Activated naive CD8-positive, alpha-beta T cell treated with anti-CD3 and anti-CD28 coated beads, Interleukin-2, amount 50 U/mL, for 24 hours (primary cell): ENCODE data around the gene HOXB4.

Source experiments
- ATAC-seq: fragments of 150-1000 bp; cut with Tn5 transposase; one replicate; pipeline ENCODE4 v1.10.0; 2021
- DNase-seq: peaks from one replicate; pipeline ENCODE4 v3.0.0; 2021
- H3K27ac Mint-ChIP-seq: one replicate; pipeline ENCODE4 v1.8.0; 2021; ENCODE audit warnings: mild to moderate bottlenecking, mixed read lengths
- H3K27me3 Mint-ChIP-seq: one replicate; pipeline ENCODE4 v1.8.0; 2021; ENCODE audit warnings: mixed read lengths
- H3K36me3 Mint-ChIP-seq: one replicate; pipeline ENCODE4 v1.8.0; 2021; ENCODE audit warnings: low read depth, mixed read lengths
- H3K4me1 Mint-ChIP-seq: one replicate; pipeline ENCODE4 v1.8.0; 2021; ENCODE audit warnings: mixed read lengths
- H3K4me3 Mint-ChIP-seq: one replicate; pipeline ENCODE4 v1.8.0; 2021; ENCODE audit warnings: mild to moderate bottlenecking, moderate library complexity, mixed read lengths
- H3K9me3 Mint-ChIP-seq: one replicate; pipeline ENCODE4 v1.8.0; 2021; ENCODE audit warnings: mixed read lengths

HOXB4 gene

DNA sequence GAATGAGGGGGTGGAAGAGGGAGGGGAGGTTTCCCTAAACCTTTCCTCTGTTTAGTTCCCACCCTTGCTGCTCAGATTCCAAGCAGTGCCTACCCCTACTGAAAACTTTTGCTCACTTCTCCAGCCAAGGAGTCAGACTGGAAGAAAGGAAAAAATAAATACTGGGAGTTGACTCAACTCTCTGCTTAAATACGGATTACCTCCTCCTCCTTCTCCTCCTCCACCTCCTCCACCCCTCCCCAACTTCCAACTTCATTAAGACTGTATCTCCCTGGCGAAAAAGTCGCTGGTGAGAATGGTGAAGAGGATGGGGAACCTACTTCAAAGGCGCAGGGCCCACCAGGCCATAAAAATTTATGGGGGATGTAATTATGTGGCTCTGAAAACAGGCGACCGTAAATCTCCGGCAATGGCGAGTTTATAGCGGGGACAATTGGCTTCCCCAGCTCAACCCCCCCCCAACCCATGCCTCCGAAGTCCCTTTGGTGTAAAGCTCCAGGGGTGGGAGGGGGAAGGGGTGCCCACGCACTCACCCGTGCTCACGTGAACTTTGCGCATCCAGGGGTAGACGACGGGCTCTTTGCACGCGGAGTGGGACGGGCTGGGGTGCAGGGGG is 712 bp downstream of the HOXB4 start:
- Mint-ChIP-seq H3K27me3 (peaks cover 44% of the 10 kb centered on the region), H3K4me1 (peaks cover 51% of the 10 kb centered on the region), H3K9me3 (no peaks in the 10 kb centered on the region), H3K36me3 (no peaks in the 10 kb centered on the region), H3K27ac (peak overlapping the region; percentile 49), H3K4me3 (peak overlapping the region; percentile 79)
- DNase-seq: no peak
- peak; percentile 6 for ATAC-seq

DNA sequence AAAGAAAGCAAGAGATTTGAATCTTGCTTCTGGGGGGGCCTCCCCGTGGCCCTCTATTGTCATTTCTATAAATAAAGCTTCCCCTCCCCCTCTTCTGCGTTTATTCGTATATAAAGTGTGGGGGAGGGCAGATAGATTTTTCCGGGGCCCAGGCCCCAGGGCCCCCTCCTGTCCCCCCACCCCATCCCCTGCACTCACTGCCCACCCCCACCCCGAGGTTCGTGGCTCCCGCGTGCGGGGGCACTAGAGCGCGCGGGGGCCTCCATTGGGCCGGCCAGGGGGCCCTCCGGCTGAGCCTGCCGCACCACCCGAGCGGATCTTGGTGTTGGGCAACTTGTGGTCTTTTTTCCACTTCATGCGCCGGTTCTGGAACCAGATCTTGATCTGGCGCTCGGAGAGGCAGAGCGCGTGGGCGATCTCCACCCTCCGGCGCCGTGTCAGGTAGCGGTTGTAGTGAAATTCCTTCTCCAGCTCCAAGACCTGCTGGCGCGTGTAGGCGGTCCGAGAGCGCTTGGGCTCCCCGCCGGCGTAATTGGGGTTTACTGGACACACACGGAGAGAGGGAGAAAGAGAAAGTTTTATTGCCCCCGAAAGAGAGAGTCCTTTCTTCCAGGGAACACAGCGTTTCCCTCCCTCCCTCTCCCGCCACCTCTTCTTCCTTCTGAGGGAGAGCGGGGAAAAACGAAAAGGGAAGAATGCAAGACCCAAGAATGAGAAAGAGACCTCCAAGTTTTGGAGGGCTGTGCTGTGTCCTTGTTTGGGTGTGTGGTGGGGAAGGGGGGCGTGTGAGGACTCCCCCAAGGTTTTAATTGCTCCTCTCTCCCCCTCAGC is 1.5 kb downstream of the HOXB4 start:
- H3K4me3 Mint-ChIP-seq: peak overlapping the region; percentile 79
- DNase-seq (no peak), ATAC-seq (no peak)
- H3K27me3 Mint-ChIP-seq: peaks cover 39% of the 10 kb centered on the region
- no peak overlapping the region for H3K27ac Mint-ChIP-seq
- peaks cover 47% of the 10 kb centered on the region for H3K4me1 Mint-ChIP-seq
- no peaks in the 10 kb centered on the region for H3K36me3 Mint-ChIP-seq
- no peaks in the 10 kb centered on the region for H3K9me3 Mint-ChIP-seq

DNA sequence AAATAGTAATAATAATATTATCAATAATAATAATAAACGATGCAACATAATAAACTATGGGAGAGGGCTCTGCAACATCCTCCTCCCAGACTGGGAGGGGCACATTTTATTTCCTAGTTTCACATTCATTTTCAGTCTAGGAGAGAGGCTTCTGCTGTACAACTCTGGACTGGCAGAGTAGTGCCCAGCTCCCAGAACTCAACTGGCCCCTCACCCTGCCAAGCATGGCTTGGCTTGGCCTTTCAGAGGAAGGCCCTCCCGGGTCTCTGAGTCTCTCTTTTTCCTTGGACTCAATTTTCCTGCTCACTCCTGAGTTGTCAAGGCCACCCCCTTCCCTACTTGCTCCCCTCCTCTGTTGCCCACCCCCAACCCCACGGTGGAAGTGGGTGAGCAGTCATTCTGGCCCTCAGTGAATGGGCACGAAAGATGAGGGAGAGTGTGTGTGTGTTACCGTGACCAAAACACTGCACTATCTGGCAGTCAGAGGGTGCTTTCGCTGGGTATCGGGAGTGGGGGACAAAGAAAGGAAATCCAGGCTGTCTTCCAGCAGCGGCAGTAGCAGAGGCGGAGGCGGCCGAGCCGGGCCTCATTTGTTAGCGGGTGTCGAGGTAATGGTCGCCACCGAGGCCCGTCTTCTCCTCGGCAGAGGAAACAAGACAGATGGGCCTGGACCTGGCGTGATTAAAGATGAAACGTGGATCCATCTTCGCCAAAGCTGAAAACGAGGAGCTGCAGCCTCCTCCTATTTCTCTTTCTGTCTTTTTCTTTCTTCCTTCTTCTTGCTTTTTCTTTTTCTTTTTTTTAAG is 2.3 kb downstream of the HOXB4 start:
- Mint-ChIP-seq H3K27me3 (peaks cover 33% of the 10 kb centered on the region), H3K4me3 (no peak overlapping the region), H3K27ac (no peak overlapping the region), H3K36me3 (no peaks in the 10 kb centered on the region), H3K9me3 (no peaks in the 10 kb centered on the region), H3K4me1 (peaks cover 39% of the 10 kb centered on the region)
- ATAC-seq (no peak), DNase-seq (no peak)

DNA sequence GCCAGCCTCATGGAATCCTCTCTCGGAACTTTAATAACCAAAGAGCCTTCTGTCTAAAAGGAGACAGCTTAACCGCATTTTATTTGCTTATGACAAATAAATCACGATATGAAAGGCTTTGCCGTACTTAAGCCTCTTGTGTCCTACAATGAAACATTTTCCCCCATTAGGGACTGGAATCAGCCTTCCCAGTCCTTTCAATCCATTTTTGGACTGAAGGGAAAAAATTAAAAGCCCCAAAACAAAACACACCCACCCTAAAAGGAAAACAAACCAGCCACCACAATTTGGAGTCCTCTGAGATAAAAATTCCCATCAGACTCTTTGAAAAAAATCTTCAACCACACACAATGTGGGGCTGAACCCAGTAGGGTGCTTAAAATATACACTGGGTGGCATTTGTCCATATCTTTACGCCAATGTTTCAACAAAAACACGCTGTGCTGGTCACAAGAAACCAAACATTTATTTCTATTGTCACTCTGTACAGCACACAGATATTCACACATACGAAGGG is 3.0 kb downstream of the HOXB4 start:
- H3K27ac Mint-ChIP-seq: no peak overlapping the region
- H3K27me3 Mint-ChIP-seq: peaks cover 26% of the 10 kb centered on the region
- H3K4me3 Mint-ChIP-seq: no peak overlapping the region
- no peaks in the 10 kb centered on the region for H3K9me3 Mint-ChIP-seq
- H3K4me1 Mint-ChIP-seq: peaks cover 33% of the 10 kb centered on the region
- DNase-seq (no peak), ATAC-seq (no peak)
- no peaks in the 10 kb centered on the region for H3K36me3 Mint-ChIP-seq

DNA sequence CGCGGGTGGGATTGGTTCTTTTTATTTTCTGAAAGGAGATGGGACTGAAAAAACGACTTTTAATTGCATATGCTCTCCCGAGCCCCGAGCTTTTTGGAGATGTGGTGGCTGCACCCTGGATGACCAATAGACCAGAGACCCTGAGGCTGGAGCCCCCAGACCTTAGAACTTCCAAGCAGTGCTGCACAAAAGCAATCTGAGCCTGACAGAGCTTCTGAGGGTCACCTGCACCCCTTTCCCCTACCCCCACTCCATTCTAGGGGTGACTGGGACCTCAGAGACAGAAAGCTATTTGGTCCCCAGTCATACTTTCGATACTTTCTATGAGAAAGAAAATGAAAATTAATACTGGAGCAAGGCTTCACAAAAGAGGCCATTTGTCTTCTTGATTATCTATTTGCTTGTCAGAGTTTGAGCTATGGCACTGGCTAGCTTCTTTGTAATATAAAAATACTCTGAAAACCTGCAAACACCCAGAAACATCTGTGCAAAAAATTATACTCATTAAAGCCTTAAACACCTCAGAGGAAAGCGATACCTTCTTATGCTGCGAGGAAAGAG is 3.6 kb downstream of the HOXB4 start:
- H3K27ac Mint-ChIP-seq: no peak overlapping the region
- H3K9me3 Mint-ChIP-seq: no peaks in the 10 kb centered on the region

DNA sequence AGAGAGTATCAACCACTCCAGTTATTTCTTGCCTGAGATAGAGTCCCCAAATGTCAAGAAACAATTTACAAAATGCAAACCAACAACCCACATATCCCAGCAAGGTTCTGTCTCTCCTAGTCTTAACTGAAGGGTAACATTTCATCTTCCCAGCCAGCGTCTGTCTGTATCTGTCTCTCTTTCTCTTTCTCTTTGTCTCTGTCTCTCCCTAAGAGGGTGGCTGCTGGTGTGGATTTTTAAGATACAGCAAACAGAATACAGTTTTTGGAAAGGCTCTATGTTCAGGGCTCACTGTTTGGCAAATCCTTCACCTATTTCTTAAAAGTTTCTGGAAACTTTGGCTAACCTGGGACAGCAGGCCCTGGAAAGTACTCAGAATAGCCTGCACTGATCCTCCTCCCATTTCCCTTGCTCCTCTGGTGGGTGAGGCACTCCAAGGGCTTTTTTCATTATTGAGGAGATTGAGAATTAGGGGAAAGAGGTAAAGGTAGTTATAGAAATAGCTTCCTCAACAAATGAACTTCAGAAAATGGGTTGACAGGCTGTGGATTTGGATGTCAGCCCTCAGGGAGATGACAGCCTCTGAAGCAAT is 6.2 kb downstream of the HOXB4 start:
- H3K36me3 Mint-ChIP-seq: no peaks in the 10 kb centered on the region

More for the DNA sequence above, 3.6 kb downstream of the HOXB4 start:
- Mint-ChIP-seq H3K27me3 (peaks cover 24% of the 10 kb centered on the region), H3K4me3 (no peak overlapping the region), H3K4me1 (peaks cover 29% of the 10 kb centered on the region), H3K36me3 (no peaks in the 10 kb centered on the region)
- ATAC-seq (no peak), DNase-seq (no peak)

DNA sequence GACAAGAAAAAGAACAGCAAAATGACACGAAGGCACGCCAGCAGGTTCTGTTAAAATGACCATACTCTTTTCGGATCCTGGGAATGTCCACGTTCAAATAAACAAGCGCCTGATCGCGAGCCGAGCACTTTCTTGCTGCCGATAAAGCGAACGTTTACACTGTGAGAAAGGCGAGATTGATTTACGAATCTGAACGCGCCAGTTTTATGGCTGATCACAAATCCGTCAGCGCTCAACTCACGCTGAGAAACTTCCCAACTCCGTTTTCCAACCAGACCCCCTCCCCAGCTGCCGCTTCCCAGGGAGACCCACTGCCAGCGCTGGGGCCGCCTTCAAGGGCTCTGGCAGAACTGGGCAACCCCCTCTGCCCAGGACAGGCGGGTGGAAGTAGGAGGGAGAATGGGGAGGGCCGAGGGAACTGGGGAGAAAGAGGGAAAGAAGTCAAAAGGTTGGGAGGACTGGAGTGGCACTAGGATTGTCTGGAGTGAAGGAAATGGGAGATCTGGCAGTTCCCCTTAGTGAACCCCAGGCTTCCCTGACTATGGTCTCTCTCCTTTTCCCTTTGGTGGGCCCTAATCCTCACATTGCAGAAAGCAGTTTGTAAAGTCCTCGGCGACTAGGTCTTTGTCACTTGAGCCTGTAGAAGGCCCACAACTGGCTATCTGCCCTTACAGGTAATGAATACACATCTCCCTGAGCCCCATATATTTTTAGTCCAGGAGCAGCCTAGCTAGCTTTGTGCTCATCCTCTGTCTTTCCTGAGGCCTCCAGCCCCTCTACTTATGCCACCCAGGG is 6.9 kb downstream of the HOXB4 start:
- Mint-ChIP-seq H3K27ac (no peak overlapping the region), H3K4me3 (no peak overlapping the region), H3K27me3 (peaks cover 24% of the 10 kb centered on the region), H3K9me3 (no peaks in the 10 kb centered on the region), H3K36me3 (no peaks in the 10 kb centered on the region), H3K4me1 (peaks cover 8% of the 10 kb centered on the region)
- DNase-seq (no peak), ATAC-seq (no peak)

More for the DNA sequence above, 6.2 kb downstream of the HOXB4 start:
- Mint-ChIP-seq H3K4me3 (no peak overlapping the region), H3K4me1 (peaks cover 12% of the 10 kb centered on the region), H3K9me3 (no peaks in the 10 kb centered on the region), H3K27ac (no peak overlapping the region), H3K27me3 (peaks cover 26% of the 10 kb centered on the region)
- no peak for DNase-seq
- ATAC-seq: no peak

DNA sequence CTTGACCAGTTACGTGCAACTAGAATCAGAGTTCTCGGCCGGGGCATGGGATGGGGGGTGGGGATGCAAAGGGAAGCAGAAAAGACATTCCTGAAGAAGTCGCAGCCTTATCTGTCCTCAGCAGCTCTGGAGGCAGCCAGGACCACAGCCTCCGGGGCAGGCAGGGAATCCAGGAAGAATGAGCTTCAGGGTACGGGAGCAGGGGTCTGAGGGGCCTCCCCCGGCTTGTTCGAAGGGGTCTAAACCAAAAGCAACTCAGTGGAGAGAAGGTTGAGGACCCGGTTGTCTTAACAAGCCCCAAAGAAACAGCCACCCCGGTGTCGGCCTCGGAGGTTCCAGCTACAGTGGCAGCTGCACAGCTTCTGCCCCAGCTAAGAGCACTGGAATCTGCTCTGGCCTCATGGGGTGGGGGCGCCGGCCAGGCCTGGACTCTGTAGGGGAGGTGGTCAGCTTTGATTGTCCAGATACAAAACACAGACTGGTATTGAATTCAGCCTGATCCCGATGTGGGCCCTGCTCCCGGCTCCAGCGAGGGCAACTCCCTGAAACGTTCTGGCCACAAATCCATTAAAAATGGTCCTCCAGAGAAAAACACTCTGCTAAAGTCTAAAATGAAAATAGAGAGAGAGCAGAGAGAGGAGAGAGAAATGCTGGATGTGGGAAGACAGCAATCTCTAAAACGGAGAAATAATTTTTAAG is 7.7 kb downstream of the HOXB4 start:
- Mint-ChIP-seq H3K9me3 (no peaks in the 10 kb centered on the region), H3K27me3 (peaks cover 20% of the 10 kb centered on the region), H3K4me1 (peaks cover 4% of the 10 kb centered on the region), H3K36me3 (no peaks in the 10 kb centered on the region), H3K27ac (no peak overlapping the region), H3K4me3 (no peak overlapping the region)
- DNase-seq (no peak), ATAC-seq (no peak)

DNA sequence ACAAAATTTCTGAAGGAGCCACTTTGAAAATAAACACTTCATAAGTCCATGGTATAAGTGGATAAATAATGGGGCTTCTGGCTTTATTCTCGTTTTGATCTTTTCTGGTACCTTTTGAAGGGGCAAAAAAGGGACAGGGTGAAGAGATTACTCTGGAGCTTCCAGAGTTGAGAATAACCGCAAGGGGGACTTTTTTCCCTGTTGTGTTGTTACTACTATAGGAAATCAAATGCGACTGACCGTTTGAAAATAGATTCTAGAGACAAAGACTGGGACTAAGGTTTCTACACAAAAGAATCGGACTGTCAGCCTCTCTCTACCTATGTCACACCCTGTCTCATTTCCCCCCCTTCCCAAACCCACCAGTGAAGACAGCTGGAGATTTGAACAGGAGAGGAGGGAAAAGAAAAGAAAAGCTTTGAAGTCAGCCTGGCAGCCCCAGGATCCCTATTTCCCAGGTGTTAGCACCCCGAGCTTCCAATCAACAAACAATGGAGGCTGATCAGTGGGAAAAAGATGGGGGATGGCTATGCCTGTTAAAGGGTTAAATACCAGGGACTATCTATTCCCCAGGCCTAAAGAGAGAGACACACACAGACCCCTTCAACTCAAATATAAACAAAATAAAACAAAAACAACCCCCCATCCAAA is 8.4 kb downstream of the HOXB4 start:
- Mint-ChIP-seq H3K36me3 (no peaks in the 10 kb centered on the region), H3K4me1 (peaks cover 4% of the 10 kb centered on the region)

DNA sequence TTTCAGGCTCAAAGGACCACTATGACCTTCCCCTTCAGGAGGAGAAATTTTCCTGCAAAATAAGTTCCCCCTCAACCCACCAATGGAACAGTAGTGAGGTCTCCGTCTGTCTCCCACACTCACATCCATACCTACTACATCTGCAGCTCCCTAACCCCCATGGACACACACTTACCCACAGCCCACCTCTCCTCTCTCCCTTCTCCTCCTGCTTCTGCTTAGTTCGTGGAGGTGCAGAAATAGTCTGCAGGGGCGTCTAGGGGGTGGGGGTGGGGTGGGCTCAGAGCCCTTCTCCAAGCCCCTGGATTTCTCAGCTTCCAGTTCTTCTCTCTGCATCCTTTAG is 8.9 kb downstream of the HOXB4 start:
- Mint-ChIP-seq H3K4me1 (peaks cover 4% of the 10 kb centered on the region), H3K9me3 (no peaks in the 10 kb centered on the region), H3K27ac (no peak overlapping the region), H3K4me3 (no peak overlapping the region), H3K27me3 (peaks cover 25% of the 10 kb centered on the region), H3K36me3 (no peaks in the 10 kb centered on the region)
- ATAC-seq: no peak
- no peak for DNase-seq

More for the DNA sequence above, 8.4 kb downstream of the HOXB4 start:
- Mint-ChIP-seq H3K27me3 (peaks cover 21% of the 10 kb centered on the region), H3K4me3 (no peak overlapping the region), H3K9me3 (no peaks in the 10 kb centered on the region), H3K27ac (no peak overlapping the region)
- no peak for ATAC-seq
- DNase-seq: no peak

DNA sequence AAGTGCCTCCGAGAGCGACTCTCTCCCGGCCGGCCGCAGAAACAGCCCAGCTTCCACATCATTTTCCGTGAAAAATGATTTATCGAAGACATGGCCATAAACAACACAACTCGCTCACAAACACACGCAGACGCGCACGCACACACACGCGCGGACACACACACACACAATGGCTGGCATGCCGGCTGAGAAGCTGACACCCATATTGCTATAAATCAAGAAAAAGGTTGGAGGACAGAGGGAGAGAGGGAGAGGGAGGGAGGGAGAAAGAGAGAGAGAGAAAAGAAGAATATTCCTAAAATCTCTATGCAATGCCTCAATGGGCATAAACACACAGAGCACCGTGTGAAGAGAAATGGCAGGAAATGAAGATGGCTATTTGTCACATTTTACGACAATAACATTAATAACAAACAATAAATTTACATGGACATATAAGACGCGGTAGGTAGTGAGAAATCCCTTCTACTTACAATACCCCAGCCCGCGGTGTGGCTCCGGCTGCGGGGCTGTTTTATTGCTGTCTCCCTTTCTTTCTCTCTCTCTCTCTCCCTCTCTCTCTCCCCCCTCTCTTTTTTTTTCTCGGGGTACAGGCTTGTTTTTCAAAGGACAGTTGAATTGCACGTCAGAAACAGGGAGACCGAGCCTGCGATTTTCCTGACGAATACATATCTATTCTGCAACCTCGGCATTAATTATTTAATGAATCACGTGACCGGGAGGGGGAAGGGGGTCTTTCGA is 9.5 kb downstream of the HOXB4 start:
- Mint-ChIP-seq H3K4me3 (peak overlapping the region; percentile 36), H3K27ac (no peak overlapping the region), H3K9me3 (no peaks in the 10 kb centered on the region), H3K36me3 (no peaks in the 10 kb centered on the region), H3K27me3 (peaks cover 27% of the 10 kb centered on the region), H3K4me1 (peaks cover 4% of the 10 kb centered on the region)
- no peak for DNase-seq
- no peak for ATAC-seq

DNA sequence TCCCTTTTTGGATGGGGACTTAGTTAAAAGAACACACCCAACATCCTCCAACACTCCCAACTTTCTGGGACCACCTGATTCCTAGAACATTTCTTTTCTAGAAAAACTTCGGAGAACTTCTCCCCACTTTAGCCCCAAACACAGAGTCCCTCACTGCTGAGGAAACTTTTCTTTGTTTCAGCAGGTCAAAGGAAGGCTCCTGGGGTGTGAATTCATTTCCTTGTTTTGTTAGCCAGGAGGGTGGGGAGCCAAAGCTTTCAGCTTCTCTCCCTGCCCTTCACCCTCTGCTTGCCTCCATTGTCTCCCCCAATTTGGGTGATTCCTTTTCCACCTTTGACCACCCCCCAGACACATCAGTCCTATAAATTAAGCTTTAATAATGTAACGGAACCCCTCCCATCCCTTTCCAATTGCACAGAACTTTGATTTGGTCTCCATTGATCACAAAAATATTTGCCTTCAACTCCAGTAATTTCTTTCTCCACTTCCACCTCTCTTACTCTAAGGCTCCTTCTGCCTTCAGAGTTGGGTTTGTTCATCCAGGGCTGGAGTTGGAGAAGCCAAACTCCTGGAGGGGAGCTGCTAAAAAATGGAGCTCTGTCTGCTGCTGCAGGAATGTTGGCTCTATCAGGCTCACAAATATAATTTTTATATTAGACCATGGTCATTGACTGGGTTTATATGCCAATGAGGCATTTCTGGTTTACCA is 10.3 kb downstream of the HOXB4 start:
- peaks cover 32% of the 10 kb centered on the region for H3K27me3 Mint-ChIP-seq
- no peaks in the 10 kb centered on the region for H3K36me3 Mint-ChIP-seq
- no peaks in the 10 kb centered on the region for H3K9me3 Mint-ChIP-seq
- no peak overlapping the region for H3K4me3 Mint-ChIP-seq
- no peak for DNase-seq
- H3K27ac Mint-ChIP-seq: no peak overlapping the region
- no peak for ATAC-seq
- peaks cover 4% of the 10 kb centered on the region for H3K4me1 Mint-ChIP-seq
